Gastroesophageal sphincter (tissue), 4 donors: Measurements from ENCODE around the gene FSCN2. TPM values are rescaled to one million over a fixed set of nuclear protein-coding genes. Genes with fewer than 3 reads are reported as not detected.

ENCODE experiments used
- ATAC-seq: fragments of 150-250 bp; one replicate; pipeline ENCODE4 v1.9.1; 2016; ENCODE audit warnings: mild to moderate bottlenecking, moderate library complexity
- H3K27ac ChIP-seq, 4 donors: fragments of 200-600 bp; sonication (generic) in 3 of 4; 1 replicate in 3 of 4; 2 replicates in 1 of 4; pipeline ENCODE4 v1.5.1; 2016 to 2019
- H3K27me3 ChIP-seq: fragments of 200-600 bp; sonication (generic); one replicate; pipeline ENCODE4 v1.5.1; 2019
- H3K36me3 ChIP-seq, 2 donors: fragments of 200-600 bp; sonication (generic); one replicate each; pipeline ENCODE4 v1.5.1; 2019; ENCODE audit warnings: control low read depth in 1 of 2
- H3K4me1 ChIP-seq, 3 donors: fragments of 200-600 bp; sonication (generic); 1 replicate in 2 of 3; 2 replicates in 1 of 3; pipeline ENCODE4 v1.5.1; 2016 to 2019; ENCODE audit warnings: control low read depth in 2 of 3
- H3K4me3 ChIP-seq, 2 donors: fragments of 200-600 bp; sonication (generic); one replicate each; pipeline ENCODE4 v1.5.1; 2019; ENCODE audit warnings: mild to moderate bottlenecking in 1 of 2, moderate library complexity in 1 of 2
- H3K9me3 ChIP-seq, 3 donors: fragments of 200-600 bp; sonication (generic); one replicate each; pipeline ENCODE4 v1.5.1; 2017 to 2019; ENCODE audit warnings: control low read depth in 2 of 3
- CTCF ChIP-seq, 4 experiments: fragments of 200-600 bp in 2 of 4; fragments of 450-650 bp in 2 of 4; sonication (generic) in 1 of 4; IDR thresholded peaks; one replicate each; pipeline ENCODE4 v1.5.1; 2017 to 2019; ENCODE audit warnings: antibody characterized with exemption in 4 of 4, mild to moderate bottlenecking in 2 of 4, moderate library complexity in 2 of 4
- EP300 ChIP-seq: sonication (generic); formaldehyde crosslinking; IDR thresholded peaks from one replicate; pipeline ENCODE4 v1.6.1; 2017; ENCODE audit warnings: antibody characterized with exemption, mild to moderate bottlenecking
- POLR2A ChIP-seq, 2 donors: fragments of 450-650 bp; IDR thresholded peaks; one replicate each; pipeline ENCODE4 v1.6.1; 2017; ENCODE audit warnings: antibody characterized with exemption in 2 of 2, mild to moderate bottlenecking in 2 of 2, moderate library complexity in 1 of 2
- POLR2AphosphoS5 ChIP-seq: sonication (generic); formaldehyde crosslinking; IDR thresholded peaks from one replicate; pipeline ENCODE4 v1.6.1; 2017; ENCODE audit warnings: antibody characterized with exemption
- WGBS, 2 donors: methylation state at CpG; one replicate each; pipeline ENCODE4 v1.1.5; 2018; ENCODE audit warnings: low coverage in 1 of 2; 5-methylcytosine and 5-hydroxymethylcytosine counted together
- total RNA-seq, 4 donors: library from RNA; depleted of rRNA; stranded (reverse); fragments of >200 nt; gene quantifications; one replicate each; pipeline ENCODE4 v1.1.0, GENCODE V29; 2016

The FSCN2 gene
- total RNA-seq, 4 donors from 2014 or later = 0.49 to 2.1 (median 1.0) TPM

GRCh38 chr17:81574643-81574956, 46.4 kb downstream of the FSCN2 start:
- Histone ChIP-seq H3K4me3 (no peak overlapping the region), H3K9me3 (no peaks in the 10 kb centered on the region), H3K27me3 (no peaks in the 10 kb centered on the region), H3K27ac (no peak overlapping the region), H3K36me3 (peaks cover 0 to 91% of the 10 kb centered on the region in 2 donors), H3K4me1 (peaks cover 0 to 16% (median 5%) of the 10 kb centered on the region in 3 donors)
- no peak for TF ChIP-seq POLR2AphosphoS5
- TF ChIP-seq CTCF (IDR thresholded peaks at IDR 0.05) = no peak
- TF ChIP-seq EP300 = no peak
- no peak for TF ChIP-seq POLR2A (IDR thresholded peaks at IDR 0.05)
- ATAC-seq = no peak
- 81% methylated on average over 3 of the region's 8 CpGs; no CpG with 5 or more reads in 1 of the 2 donors for WGBS, 2 donors

GRCh38 chr17:81575836-81576235, 47.7 kb downstream of the FSCN2 start:
- no peak for ATAC-seq
- H3K27me3 ChIP-seq = no peaks in the 10 kb centered on the region
- 84 to 91% methylated on average over 3 of the region's 3 CpGs for WGBS, 2 donors
- TF ChIP-seq POLR2A (IDR thresholded peaks at IDR 0.05) (no peak), POLR2AphosphoS5 (no peak)
- H3K27ac ChIP-seq = no peak overlapping the region
- H3K4me1 ChIP-seq = peaks cover 0 to 16% (median 5%) of the 10 kb centered on the region in 3 donors
- H3K36me3 ChIP-seq = peaks cover 0 to 91% of the 10 kb centered on the region in 2 donors
- H3K4me3 ChIP-seq = no peak overlapping the region
- H3K9me3 ChIP-seq = no peaks in the 10 kb centered on the region

GRCh38 chr17:81576621-81577277, 48.6 kb downstream of the FSCN2 start:
- WGBS, 2 donors = 59 to 62% methylated on average over 8 to 13 of the region's 17 CpGs
- Histone ChIP-seq H3K4me3 (no peak overlapping the region), H3K27me3 (no peaks in the 10 kb centered on the region), H3K9me3 (no peaks in the 10 kb centered on the region), H3K4me1 (peaks cover 0 to 16% (median 5%) of the 10 kb centered on the region in 3 donors), H3K27ac (no peak overlapping the region), H3K36me3 (peaks cover 0 to 89% of the 10 kb centered on the region in 2 donors)
- no peak for ATAC-seq
- no peak for TF ChIP-seq POLR2A (IDR thresholded peaks at IDR 0.05)
- TF ChIP-seq EP300 = no peak
- TF ChIP-seq POLR2AphosphoS5 = no peak
- TF ChIP-seq CTCF (IDR thresholded peaks at IDR 0.05) = no peak

GRCh38 chr17:81577278-81578000, 49.3 kb downstream of the FSCN2 start:
- Histone ChIP-seq H3K4me1 (peaks cover 0 to 16% (median 5%) of the 10 kb centered on the region in 3 donors), H3K4me3 (no peak overlapping the region), H3K9me3 (no peaks in the 10 kb centered on the region), H3K36me3 (peaks cover 0 to 89% of the 10 kb centered on the region in 2 donors), H3K27ac (no peak overlapping the region), H3K27me3 (no peaks in the 10 kb centered on the region)
- 72% methylated on average over 4 to 11 of the region's 11 CpGs for WGBS, 2 donors
- TF ChIP-seq POLR2AphosphoS5 = no peak
- TF ChIP-seq CTCF (IDR thresholded peaks at IDR 0.05) = no peak
- TF ChIP-seq POLR2A (IDR thresholded peaks at IDR 0.05) = no peak
- TF ChIP-seq EP300 = no peak
- no peak for ATAC-seq

GRCh38 chr17:81578038-81578441, 49.9 kb downstream of the FSCN2 start:
- Histone ChIP-seq H3K27me3 (no peaks in the 10 kb centered on the region), H3K27ac (no peak overlapping the region), H3K9me3 (no peaks in the 10 kb centered on the region), H3K4me1 (peaks cover 0 to 16% (median 5%) of the 10 kb centered on the region in 3 donors), H3K36me3 (peaks cover 0 to 94% of the 10 kb centered on the region in 2 donors), H3K4me3 (no peak overlapping the region)
- no peak for ATAC-seq
- 88 to 100% methylated on average over 1 of the region's 10 CpGs for WGBS, 2 donors
- TF ChIP-seq POLR2A (IDR thresholded peaks at IDR 0.05) (no peak), POLR2AphosphoS5 (no peak), EP300 (no peak)
